Stimulated activated CD4-positive, alpha-beta T cell treated with anti-CD3 and anti-CD28 coated beads, Interleukin-2, amount 100 ng/mL, for 48 hours (primary cell): ENCODE results near the gene SORL1.
A peak's percentile ranks its signal among the peaks of the same experiment; 100 is the strongest.
"Not testable (repeated sequence)": the region's sequence is repeated elsewhere in the genome, so short reads cannot be mapped to it uniquely, and the experiment has no call there.

Experiments used
- DNase-seq, 2 donors: peaks; one replicate each; pipeline ENCODE4 v3.0.0-alpha.2; 2020

The SORL1 gene, protein sequence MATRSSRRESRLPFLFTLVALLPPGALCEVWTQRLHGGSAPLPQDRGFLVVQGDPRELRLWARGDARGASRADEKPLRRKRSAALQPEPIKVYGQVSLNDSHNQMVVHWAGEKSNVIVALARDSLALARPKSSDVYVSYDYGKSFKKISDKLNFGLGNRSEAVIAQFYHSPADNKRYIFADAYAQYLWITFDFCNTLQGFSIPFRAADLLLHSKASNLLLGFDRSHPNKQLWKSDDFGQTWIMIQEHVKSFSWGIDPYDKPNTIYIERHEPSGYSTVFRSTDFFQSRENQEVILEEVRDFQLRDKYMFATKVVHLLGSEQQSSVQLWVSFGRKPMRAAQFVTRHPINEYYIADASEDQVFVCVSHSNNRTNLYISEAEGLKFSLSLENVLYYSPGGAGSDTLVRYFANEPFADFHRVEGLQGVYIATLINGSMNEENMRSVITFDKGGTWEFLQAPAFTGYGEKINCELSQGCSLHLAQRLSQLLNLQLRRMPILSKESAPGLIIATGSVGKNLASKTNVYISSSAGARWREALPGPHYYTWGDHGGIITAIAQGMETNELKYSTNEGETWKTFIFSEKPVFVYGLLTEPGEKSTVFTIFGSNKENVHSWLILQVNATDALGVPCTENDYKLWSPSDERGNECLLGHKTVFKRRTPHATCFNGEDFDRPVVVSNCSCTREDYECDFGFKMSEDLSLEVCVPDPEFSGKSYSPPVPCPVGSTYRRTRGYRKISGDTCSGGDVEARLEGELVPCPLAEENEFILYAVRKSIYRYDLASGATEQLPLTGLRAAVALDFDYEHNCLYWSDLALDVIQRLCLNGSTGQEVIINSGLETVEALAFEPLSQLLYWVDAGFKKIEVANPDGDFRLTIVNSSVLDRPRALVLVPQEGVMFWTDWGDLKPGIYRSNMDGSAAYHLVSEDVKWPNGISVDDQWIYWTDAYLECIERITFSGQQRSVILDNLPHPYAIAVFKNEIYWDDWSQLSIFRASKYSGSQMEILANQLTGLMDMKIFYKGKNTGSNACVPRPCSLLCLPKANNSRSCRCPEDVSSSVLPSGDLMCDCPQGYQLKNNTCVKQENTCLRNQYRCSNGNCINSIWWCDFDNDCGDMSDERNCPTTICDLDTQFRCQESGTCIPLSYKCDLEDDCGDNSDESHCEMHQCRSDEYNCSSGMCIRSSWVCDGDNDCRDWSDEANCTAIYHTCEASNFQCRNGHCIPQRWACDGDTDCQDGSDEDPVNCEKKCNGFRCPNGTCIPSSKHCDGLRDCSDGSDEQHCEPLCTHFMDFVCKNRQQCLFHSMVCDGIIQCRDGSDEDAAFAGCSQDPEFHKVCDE (N-terminal part only)

DNA sequence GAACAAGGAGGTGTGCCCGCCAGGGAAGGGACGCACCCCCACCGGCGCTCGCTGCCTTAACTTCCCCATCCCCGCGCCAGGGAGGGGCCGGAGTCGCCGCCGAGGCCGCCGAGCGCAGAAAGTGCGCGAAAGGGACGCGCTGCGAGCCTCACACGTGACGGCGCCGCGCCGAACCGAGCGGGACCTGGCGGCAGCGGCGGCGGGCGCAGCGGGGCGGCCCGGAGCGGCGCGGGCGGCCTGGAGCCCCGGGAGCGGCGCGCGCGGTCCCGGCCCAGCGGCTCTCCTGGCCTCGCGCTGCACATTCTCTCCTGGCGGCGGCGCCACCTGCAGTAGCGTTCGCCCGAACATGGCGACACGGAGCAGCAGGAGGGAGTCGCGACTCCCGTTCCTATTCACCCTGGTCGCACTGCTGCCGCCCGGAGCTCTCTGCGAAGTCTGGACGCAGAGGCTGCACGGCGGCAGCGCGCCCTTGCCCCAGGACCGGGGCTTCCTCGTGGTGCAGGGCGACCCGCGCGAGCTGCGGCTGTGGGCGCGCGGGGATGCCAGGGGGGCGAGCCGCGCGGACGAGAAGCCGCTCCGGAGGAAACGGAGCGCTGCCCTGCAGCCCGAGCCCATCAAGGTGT, at the start of gene SORL1:
SORL1 (plus strand) TSS at position 329 of the 623 bp plus-strand sequence; CDS start at position 347, 18 bp downstream.
- DNase-seq: peak; percentile 62 to 69

DNA sequence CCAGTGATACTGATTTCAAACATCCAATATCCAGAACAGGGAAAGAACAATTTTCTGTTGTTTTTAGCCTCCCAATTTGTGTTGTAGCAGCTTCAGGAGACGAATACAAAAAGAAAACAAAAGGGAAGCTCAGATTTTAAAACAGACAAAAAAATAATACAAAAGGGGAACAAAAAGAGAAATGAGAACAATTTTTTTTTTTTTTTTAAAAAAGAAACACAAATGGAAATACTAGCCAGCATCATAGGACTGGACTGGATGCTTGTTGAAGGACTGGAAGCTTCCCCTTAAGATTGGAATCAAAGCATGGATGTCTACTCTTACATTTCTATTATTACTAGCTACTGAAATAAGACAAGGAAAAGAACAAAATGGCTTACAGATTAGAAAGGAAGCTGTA, 46.5 kb upstream of the SORL1 start:
- DNase-seq: no peak

DNA sequence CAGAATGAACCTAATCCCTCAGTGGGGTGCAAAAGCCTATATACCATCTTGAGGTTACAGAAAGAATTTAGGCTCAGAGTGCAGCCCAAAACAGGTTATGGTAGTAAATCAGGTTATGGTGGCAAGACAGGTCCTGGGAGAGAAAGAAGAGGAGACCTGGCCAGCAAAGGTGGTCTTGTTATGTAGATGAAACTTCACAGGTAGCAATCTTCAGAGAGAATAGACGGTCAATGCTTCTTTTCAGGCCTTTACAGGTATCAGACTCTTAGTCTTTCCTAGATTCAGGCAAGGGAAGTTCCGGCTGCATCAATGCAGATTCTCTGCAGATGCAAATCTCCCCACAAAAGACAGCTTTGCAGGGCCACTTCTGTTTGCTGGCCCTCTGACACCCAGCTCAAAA, 45.8 kb upstream of the SORL1 start:
- no peak for DNase-seq

DNA sequence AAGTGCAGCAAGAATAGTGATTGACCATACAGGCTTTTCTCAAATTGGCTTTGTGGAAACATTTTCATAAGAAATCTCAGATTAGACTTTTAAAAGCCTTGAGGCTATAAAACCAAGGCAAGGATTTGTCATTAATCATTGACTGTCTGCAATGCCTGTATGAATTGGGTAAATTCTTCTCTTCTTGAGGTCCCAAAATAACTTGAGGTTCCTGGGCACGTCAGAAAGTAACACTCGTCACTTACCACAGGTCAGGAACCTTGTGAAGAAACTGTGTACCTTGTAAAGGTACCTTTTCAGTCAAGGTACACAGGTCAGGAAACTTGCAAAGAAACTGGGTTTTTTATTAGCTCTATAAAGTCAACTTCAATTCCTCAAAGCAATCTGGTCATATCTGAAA, 43.3 kb upstream of the SORL1 start:
- DNase-seq: no peak

DNA sequence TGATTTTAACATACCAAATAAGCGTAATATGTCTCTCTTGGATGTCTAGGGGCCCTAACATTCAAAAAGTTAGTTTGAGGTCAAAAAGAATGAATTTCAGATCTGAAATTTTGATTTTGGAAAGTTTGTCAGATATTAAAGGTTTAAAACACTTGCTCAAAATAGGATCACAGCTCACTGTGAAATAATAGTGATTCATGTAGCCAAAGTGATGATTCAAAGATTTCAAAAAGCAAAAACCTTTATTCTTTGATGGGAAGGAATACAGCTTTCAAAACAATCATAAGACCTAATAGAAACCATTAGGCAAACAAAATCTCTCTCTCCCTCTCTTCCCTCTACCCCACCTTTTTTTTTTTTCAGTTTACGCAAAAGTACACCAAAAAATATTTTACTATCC, 42.1 kb upstream of the SORL1 start:
- not testable (repeated sequence) for DNase-seq

DNA sequence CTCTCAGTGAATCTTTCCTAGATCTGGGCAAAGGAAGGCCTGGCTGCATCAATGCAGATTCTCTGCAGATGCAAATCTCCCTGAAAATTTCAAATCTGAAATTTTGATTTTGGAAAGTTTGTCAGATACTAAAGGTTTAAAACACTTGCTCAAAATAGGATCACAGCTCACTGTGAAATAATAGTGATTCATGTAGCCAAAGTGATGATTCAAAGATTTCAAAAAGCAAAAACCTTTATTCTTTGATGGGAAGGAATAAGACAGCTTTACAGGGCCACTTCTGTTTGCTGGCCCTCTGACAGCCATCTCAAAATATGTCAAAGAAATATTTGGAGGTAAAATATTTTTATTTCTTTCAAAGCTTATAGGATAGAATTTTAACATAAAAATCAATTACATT, 40.8 kb upstream of the SORL1 start:
- DNase-seq: not testable (repeated sequence)

DNA sequence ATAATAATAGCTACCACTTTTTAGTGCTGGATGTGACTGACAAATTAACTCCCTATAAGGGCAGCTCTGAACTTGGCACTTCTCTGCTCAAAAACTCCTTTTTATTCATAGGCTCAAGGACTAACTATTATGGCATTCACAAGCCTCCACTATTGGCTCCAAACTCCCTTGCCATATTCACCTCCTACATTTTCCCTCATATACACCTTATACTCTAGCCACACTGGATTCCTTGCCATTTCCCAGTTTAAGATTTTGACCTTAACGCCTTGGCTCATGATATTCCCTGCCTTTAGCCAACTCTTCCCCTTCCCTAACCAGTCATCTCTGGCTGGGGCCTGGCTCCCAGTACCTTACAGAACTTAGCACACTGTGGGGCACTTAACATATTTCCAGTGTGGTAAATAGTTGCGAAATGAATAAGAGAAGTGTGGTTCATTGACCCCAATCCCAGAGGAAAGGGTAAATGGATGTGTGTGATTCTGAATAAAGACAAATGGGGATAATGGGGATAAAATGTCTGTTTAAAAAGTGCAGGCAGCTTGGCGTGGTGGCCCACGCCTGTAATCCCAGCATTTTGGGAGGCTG, 40.0 kb upstream of the SORL1 start:
- no peak for DNase-seq

DNA sequence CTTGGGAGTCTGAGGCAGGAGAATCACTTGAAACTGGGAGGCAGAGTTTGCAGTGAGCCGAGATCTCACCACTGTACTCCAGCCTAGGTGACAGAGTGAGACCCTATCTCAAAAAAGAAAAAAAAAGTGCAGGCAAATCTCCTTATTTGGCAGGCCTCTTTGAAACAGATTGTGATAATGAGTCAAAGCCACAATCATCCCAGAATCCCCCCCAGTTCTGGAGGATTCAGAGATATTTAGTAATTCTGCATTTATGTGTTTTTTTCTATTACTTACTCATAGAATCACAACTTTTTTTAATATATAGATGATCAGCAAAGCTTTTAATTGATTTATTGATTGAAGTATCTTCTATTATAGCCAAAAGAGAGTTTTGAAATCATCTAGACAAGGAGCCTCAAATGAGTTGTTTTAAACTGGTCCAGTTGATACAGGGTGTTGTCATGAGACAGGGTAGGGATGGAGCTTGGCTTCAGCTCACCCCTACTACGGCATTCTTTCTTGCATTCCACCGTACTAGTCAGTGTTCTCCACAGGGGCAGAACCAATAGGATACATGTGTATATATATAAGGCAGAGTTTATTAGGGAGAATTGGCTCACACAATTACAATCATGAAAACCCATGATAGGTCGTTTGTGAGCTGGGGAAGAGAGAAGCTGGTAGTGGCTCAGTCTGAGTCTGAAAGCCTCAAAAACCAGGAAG, 39.3 kb upstream of the SORL1 start:
- DNase-seq: no peak

DNA sequence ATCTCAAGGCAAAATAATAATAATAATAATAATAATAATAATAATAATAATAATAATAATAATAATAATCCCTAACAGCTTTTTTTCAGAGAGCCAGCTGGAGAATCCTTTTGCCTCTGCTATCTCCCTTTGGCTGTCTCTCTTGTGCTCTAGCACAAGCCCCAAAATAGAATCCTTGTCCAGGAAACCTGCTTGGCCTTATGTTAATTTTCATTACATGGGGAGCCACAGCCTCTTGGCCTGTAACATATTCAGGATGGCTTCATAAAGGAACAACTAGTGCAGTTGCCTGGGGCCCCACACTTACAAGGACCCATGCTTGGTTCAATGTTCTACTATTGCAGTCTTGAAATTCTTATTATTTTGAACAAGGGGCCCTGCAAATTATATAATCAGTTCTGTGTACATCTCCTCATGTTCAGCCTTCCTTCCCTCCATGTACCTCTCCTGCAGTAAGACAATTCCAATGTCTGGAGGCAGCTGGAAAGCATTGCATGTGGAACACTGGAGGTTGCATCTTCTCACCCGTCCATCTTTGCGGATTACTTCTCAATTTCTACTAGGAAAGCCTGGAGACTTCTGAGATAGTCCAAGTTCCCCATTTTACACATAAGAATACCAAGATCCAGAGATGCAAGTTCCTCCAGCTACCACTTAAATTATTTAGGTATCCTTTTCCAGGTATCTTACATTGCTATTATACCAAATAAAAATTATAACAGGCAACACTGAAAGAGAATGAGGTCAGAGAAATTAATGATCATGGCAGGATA, 37.8 kb upstream of the SORL1 start:
- no peak for DNase-seq

DNA sequence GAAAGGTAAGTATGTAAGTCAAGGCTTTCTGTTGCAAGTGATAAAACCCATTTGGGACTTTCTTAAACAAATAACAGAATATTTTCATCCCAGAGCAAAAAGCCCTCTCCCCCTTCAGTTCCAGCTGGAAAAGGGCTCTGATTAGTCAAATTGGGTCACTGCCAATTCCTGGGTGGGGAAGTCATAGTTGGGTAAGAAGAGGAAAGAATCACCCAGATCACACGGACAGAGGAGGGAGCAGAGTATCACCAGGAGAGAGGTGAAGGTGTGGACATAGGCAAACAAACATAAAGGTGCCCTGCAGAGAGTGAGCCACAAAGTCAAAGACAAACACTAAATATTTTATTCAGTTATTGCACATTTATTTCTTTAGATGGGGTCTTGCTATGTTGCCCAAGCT, 36.3 kb upstream of the SORL1 start:
- no peak for DNase-seq

DNA sequence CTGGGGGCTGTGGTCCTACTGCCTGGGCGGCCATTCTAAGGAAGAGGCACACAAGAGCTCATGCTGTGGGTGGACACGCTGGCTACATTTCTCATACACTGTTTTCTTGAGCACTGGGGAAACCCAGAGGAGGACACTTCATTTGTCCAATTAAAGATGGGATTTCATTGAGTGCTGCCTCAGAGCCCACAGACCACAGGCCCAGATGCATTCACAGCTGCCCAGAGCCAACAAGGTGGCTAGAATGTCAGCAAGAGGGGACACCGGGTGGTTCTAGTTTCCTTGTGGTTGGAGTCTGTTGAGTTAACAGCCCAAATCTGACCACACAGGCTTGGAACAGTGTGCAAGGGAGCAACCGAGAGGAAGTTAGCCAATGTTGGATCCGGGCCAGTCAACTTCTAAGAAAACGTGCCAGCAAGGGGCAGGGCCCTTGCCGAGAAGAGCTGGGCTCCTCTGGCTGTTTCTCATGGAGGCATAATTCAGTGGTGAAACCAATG, 35.0 kb upstream of the SORL1 start:
- peak; percentile 41 to 44 for DNase-seq

DNA sequence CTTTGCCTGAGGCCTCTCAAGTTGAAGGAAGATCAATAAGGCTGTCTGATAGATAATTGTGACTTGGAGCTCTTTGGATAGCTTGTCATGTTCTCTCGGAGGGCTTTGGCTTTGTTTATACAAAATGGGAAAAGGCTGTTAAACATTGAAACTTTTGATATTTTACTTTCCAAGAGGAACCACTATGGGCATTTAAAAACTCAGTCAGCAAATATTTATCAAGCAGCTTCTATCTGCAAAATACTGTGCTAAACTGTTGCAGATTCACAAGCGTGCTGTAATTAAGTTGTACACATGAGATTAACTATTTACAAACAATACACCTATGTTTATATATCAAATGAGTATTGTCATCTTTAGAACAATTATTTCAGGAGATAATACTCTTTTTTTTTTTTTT, 34.5 kb upstream of the SORL1 start:
- DNase-seq: no peak

DNA sequence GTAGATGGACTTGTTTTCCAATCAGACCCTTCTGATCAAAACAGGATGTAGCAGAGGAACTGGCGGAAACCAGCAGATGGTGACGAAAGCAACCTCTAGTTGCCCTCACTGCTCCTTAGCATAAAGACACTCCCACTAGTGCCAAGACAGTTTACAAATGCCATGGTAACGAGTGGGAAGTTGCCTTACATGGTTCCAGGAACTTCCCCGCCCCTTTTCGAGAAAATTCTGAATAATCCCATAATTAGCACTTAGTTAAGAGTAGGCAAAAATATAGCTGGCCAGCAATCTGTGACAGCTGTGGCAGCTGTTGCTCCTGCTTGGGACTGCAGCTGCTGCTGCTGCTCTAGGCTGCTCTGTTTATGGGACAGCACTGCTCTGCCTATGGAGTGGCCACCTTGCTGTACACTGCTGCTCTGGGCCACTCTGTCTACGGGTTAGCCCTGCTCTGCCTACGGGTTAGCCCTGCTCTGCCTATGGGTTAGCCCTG, 33.4 kb upstream of the SORL1 start:
- DNase-seq: no peak

DNA sequence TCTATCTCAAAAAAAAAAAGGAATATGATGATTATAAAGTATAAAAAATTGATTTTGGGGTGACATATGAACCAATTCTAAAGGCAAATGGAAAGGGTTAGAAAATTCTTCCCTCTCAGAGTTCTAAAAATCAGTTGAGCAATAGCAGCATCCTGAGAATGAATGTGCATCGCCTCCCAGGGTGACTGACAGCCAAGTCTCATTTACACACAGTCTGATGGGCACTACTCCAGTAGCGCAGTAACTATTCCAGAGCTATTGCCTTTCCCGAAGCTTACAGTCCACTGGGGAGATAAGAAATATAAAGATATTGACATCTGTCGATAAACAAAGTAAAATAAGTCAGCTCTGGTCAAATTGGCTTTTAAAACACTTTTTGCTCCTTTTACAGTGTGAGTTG, 32.3 kb upstream of the SORL1 start:
- DNase-seq: no peak

DNA sequence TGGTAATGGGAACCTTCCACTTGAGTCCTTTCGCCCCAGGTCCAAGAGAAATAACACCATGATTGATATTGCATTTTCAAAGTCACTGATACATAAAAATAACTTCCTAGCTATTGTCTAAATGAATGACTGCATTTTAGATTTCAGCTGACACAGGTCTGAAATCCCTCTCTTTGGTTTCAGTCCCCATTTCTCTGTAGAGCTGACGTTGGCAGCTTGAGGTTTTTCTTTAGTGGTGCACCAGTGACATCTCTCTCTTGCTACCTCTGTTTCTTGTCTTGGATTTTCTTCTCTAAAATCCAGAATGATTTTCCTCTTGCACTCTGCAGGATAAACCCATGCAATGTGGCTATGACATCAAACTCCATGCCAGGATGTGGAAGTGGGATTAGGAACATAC, 31.7 kb upstream of the SORL1 start:
- no peak for DNase-seq

DNA sequence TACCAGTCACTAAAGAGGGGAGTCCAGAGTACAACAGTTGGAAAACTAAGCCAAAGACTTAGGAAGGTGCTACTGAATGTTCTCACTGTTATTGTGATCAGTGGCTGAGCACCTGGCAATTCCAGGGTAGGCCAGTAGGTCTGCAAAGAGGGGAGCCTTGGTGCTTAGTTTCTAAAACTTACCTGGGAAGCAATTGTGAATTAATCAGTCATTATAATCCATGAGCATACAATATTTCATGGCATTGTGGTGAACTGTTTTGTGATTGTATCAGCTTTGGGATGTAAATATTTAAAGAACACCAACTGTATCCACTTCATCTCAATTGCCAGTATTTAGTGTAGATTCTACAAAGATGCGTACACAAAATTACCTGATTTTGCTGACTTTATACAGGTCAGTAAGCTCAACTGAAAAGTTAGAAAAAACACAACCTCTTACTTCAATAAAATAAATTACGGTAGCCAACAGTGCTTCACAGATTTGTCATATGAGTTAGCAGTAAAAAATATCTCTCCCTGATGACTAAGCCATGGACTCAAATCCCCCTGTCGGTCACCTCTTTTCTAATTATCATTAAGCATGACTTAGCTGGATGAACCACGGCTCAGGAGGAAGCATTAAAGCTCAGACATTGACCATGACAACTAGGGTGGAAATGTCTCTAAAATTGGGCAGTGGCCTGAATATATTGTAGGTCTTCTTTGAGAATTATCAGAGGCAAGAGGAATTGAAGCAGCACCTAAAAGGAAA, 30.8 kb upstream of the SORL1 start:
- DNase-seq: no peak

DNA sequence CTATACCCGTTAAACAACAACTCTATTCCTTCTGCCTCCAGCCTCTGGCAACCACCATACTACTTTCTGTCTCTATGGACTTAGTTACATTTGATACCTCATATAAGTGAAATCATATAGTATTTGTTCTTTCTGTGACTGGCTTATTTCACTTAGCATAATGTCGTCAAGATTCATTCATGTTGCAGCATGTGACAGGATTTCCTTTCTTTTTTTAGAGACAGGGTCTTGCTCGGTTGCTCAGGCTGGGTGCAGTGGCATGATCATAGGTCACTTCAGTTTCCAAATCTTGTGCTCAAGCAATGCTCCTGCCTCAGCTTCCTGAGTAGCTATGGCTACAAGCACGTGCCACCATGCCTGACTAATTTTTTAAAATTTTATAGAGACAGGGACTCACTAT, 29.4 kb upstream of the SORL1 start:
- DNase-seq: no peak

DNA sequence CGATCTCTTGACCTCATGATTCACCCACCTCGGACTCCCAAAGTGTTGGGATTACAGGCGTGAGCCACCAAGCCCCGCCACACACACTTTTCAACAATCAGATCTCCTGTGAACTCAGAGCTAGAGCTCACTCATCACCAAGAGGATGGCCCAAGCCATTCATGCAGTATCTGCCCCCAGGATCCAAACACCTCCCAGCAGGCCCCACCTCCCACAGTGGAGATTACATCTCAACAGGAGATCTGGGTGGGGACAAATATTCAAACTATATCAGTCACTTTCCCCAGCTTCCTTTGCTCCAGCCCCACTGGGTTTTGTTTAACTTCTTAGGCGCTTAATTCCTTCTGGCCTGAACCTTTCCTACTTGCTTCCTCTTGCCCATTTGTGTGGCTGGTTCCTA, 26.3 kb upstream of the SORL1 start:
- DNase-seq: no peak
